Lung microvascular endothelial cell (primary cell): ENCODE data around the gene GRIN2C. TPM values are rescaled to one million over a fixed set of nuclear protein-coding genes. Genes with fewer than 3 reads are reported as not detected.

ENCODE experiments used
- DNase-seq, 2 donors: peaks; one replicate each; pipeline versions ENCODE4 v3.0.0 to v3.0.0-alpha.2; 2010; ENCODE audit warnings: low read depth in 2 of 2
- total RNA-seq: library from RNA; depleted of rRNA; stranded (reverse); fragments of >200 nt; gene quantifications from 2 replicates; pipeline ENCODE4 v1.2.1, GENCODE V29; 2014

GRIN2C gene
- total RNA-seq, 1 donor from 2014 or later = under 0.01 TPM

DNA sequence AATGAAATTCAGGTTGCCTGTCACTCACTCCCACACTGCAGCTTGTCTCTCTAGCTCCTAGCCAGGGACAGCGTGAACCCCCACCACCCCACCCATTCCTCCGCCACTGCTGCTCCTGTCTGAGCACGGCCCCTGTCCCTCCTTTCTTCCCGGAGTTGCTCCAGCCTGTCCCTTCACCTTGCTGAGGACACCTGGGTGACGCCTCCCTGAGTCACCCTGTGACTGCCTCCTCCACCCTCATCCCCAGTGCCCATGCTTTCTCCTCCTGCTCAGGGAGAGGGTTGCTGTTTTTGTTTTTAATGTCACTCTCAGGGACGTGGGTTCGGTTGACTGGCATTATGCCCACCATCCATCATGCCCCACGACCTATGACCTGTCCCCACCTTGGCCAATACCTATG is 57.8 kb downstream of the GRIN2C start:
- DNase-seq = no peak

DNA sequence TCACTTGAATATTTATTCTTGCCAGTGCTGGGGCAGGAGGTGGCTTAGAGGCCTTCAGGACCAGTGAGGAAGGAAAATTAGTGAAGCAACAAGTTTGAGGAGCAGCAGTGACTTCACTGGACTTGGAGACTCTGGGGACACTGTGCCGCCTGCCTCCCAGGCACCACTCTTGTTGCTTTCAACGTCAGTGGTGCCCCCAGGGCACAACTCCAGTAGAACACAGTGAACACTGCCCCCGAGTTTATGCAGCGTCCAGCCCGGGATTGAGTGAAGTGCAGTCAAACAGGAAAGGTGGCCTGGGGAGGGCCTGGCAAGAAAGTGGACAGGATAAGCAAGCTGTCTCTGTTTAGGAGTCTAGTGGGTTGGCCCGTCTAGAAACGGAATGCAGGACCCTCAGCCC is 59.2 kb downstream of the GRIN2C start:
- no peak for DNase-seq

DNA sequence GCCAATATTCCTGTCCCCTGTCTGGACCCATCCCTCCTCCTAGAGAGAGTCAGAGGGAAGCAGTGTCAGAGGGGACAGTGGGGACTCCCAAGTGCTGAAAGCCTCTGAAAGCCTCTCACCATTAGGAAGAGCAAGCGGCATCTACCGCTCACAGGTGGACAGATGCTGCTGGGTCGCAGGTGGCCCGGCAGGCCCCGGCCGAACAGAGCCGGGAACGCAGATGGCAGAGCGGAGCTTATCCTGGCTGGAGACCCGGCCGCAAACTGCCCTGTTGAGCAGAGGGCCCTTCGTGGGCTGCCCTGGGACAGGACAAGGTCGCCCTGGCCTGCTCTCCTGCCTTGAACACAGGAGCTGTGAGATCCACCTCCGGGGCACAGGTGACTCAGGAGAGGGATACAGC is 60.6 kb downstream of the GRIN2C start:
- no peak for DNase-seq

DNA sequence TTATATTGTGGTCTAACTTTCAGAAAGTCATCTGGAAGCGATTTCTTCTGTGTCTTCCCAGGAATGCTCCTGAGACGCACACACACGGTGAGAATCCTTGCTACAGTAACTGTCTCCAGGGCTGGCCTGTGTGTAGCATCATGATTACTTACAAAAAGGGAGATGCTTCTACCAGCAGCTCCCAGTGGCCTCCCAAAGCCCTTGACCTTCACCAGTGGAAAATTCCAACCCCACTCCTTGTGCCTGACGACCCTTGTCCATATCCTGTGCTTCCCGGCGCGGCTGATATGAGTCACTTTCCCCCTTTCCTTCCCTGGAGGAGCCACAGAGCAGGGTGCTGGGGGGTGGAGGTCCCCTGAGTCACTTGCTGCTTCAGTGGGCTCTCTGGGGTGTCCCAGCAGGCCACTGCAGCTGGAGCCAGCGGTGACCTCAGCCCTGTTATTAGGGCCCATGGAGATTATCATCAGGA is 61.4 kb downstream of the GRIN2C start:
- peak; percentile 46 to 69 for DNase-seq

DNA sequence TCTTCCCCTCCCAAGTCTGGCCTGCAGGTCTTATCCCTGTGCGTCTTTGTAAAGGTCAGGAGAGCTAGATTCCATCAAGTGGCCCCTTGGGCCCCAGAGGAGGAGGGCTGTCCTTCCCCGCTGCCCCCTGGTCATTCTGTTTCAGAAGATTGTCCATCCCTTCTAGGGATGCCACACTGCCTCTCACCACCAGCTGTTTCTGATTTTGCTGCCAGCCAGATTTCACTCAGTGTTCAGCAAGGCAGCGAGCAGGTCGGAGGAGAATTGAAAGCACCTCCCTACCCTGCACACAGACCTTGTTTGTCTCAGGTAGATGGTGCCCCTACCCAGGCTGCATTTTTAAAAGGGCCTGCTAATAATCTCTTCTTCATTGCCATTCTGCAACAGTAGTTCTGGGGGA is 61.9 kb downstream of the GRIN2C start:
- no peak for DNase-seq

DNA sequence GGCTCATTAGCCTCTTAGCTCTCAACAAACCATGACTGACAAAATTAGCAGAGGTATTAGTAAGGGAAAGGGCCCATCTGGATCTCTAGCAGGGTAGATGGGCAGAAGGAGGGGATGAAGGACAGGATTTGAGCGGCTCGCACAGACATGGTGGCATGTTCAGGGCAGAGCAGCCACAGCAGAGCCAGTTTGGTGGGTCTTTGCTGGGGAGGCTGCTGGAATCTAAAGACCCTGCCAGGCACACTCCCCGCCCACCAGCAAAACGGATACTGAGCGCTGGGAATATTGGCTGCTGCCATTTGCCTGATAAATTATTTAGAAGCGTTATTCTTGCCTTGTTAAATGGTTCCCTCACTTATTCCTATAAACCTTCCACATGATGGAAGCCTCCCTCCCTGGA is 62.8 kb downstream of the GRIN2C start:
- DNase-seq = no peak

DNA sequence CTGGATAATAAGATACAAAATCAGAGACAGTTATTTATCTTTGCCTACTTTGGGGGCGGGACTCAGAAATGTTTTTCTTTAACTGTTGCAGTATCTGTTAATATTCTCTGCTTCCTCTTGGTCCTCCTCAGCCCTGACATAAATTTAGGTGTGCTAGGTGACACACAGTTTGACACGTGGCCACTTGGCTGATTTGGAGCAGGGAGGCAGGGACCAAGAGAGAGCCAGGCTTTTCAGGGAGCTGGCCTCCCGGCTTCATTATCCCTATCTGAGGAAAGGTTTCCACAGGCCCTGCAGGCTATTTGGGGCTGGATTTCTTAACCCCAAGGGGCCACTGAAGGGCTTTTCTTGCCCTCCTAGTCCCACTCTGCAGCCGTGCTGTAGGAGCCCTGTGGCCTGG is 63.5 kb downstream of the GRIN2C start:
- no peak for DNase-seq

DNA sequence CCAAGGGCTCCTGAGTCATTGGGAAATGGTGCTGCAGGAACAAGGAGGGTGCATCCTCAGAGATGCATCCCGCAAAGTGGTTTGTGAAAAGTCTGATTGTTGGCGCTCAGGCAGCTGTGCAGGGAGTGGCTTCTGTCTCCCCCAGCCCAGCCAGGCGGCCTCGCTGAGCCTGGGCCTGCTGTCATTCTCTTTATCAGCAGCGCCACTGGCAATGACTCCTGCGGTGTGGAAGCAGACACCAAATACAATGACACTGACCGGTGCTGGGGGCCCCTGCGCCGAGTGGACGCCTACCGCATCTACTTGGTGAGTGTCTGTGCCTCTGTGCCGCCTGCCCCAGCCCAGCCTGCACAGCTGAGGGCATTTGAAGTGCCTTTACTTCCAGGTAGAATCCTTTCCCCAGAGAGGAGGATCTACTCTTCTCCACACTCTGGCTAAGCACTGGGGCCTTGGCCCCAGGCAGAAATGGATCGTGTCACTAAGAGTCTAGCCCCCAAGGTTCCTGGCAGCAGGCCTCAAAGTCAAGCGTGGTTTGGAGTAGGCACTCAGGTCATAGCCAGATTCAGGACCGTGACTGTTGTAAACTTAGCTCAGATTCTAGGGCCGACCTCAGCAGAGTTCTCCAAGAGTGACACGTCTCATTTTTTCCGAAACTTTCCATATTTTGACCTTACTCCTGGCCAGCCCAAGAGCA is 64.2 kb downstream of the GRIN2C start:
- no peak for DNase-seq

DNA sequence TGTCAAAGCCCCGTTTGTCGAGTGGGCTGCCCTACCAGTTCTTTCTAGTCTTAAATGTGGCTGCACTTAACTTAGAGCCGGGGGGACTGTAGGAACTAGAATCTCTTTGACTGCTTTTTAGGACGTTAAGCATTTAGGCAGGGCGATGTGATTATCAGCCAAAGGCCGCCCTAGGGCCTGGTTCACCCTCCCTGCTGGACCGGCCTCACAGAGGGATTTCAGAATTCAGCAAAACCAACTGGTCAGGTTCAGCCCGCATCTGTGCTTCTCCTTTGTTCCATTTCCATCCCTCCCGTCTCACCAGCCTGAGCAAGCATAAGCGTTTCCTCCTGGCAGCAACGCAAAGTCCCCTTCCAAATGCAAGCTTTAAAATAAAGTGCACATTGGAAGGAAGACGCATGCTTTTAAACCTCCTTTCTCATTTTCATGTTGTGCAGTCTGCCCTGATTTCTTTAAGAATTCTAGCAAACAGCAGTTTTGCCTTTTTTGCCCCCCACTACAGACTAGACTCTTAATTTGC is 67.0 kb downstream of the GRIN2C start:
- no peak for DNase-seq

Other genes starting within 250 kb of the GRIN2C start
- not detected in 2 replicates for gene CD300E, start 236.1 kb downstream of the GRIN2C start, total RNA-seq
- gene CD300LF, start 147.0 kb downstream of the GRIN2C start, total RNA-seq = not detected in 2 replicates
- 0.20 and 0.22 TPM in 2 replicates for gene RAB37, start 122.6 kb downstream of the GRIN2C start, total RNA-seq
- 4.4 and 4.6 TPM in 2 replicates for gene NHERF1, start 111.3 kb downstream of the GRIN2C start, total RNA-seq
- gene NAT9, start 83.5 kb downstream of the GRIN2C start, total RNA-seq = 15.5 and 20.0 TPM in 2 replicates
- gene FDXR, start 13.1 kb upstream of the GRIN2C start, total RNA-seq = 12.9 and 41.2 TPM in 2 replicates
- not detected in 2 replicates for gene FADS6, start 33.7 kb upstream of the GRIN2C start, total RNA-seq
- not detected in 2 replicates for gene USH1G, start 63.4 kb upstream of the GRIN2C start, total RNA-seq
- gene OTOP2, start 64.4 kb upstream of the GRIN2C start, total RNA-seq = not detected in 2 replicates
- gene OTOP3, start 76.0 kb upstream of the GRIN2C start, total RNA-seq = not detected in 2 replicates
- gene HID1, start 112.9 kb upstream of the GRIN2C start, total RNA-seq = 21.4 and 44.8 TPM in 2 replicates
- 5.0 and 5.7 TPM in 2 replicates for gene CDR2L, start 127.7 kb upstream of the GRIN2C start, total RNA-seq
- 17.9 and 19.4 TPM in 2 replicates for gene MRPL58, start 152.8 kb upstream of the GRIN2C start, total RNA-seq
- 156 and 219 TPM in 2 replicates for gene ATP5PD, start 187.1 kb upstream of the GRIN2C start, total RNA-seq
- 9.2 and 11.9 TPM in 2 replicates for gene KCTD2, start 187.3 kb upstream of the GRIN2C start, total RNA-seq
- gene SLC16A5, start 228.1 kb upstream of the GRIN2C start, total RNA-seq = 2.0 and 3.9 TPM in 2 replicates